GM10266 (cell line): Measurements from ENCODE around the gene NTMT1.
"Not testable (repeated sequence)": the region's sequence is repeated elsewhere in the genome, so short reads cannot be mapped to it uniquely, and the experiment has no call there.

ENCODE experiments used
- DNase-seq: peaks from one replicate; pipeline ENCODE4 v3.0.0; 2012; ENCODE audit errors: extremely low spot score
- CTCF ChIP-seq: IDR thresholded peaks from 2 replicates; pipeline ENCODE4 v1.5.1; 2012; ENCODE audit warnings: mild to moderate bottlenecking, low read depth; ENCODE audit not compliant: control insufficient read depth, insufficient read depth; ENCODE audit errors: missing control alignments

Gene NTMT1

GRCh38 chr9:129653823-129654553 is 28.0 kb downstream of the NTMT1 start:
- DNase-seq: no peak

GRCh38 chr9:129654554-129655040 is 28.6 kb downstream of the NTMT1 start:
- DNase-seq: no peak
- TF ChIP-seq CTCF: no peak

More at GRCh38 chr9:129653823-129654553, 28.0 kb downstream of the NTMT1 start:
- TF ChIP-seq CTCF: no peak

GRCh38 chr9:129655154-129655553 is 29.2 kb downstream of the NTMT1 start:
- no peak for DNase-seq
- TF ChIP-seq CTCF: no peak

- DNase-seq: no peak
Observed at GRCh38 chr9:129655696-129656095, 29.7 kb downstream of the NTMT1 start.

GRCh38 chr9:129656795-129657390 is 30.9 kb downstream of the NTMT1 start:
- no peak for TF ChIP-seq CTCF
- DNase-seq: no peak

More at GRCh38 chr9:129655696-129656095, 29.7 kb downstream of the NTMT1 start:
- TF ChIP-seq CTCF: no peak

GRCh38 chr9:129661029-129661428 is 35.1 kb downstream of the NTMT1 start:
- no peak for DNase-seq
- no peak for TF ChIP-seq CTCF

- not testable (repeated sequence) for DNase-seq
Observed at GRCh38 chr9:129662239-129662638, 36.3 kb downstream of the NTMT1 start.
